GM18526 (cell line): ENCODE measurements around the gene IMP3.

Source experiments
- POLR2A ChIP-seq: IDR thresholded peaks from 3 replicates; pipeline ENCODE4 v1.6.1; 2011; ENCODE audit not compliant: insufficient read length; ENCODE audit errors: extremely low read depth

Gene IMP3

GRCh38 chr15:75597667-75598341 lies 42.2 kb downstream of the IMP3 start:
- TF ChIP-seq POLR2A, result no peak

DNA sequence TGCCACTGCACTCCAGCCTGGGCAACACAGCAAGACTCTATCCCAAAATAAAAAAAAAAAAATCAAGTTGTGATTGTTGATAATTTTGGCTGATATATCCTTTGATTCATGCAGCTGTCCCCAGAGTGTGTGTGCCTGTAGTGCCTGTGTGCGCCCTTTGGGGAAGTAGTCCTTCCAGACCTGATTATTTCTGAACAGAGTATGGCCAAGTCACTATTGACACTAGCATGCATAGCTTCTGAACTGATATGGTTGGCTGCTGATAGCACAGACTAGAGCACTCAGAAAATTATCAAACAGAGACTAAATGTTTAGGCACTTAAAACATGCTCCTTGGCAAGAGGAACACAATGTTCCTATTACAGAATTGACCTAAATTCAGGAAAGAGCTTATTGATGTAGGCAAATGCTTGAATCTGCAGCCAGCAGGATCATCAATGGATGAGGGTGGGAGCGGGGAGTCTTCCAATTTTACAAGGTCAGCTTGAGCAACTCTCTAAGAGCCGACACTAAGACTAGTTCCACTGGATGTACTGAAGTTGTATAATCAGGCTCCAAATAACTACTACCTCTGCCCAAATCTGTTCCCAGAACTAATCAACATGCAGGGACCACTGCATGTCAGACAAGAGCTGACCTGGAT lies 43.2 kb downstream of the IMP3 start:
- no peak for TF ChIP-seq POLR2A

- TF ChIP-seq POLR2A, result no peak
Observed at GRCh38 chr15:75594276-75594675, 45.7 kb downstream of the IMP3 start.

- TF ChIP-seq POLR2A, result no peak
Observed at GRCh38 chr15:75591655-75592364, 48.2 kb downstream of the IMP3 start.

- TF ChIP-seq POLR2A, result no peak
Observed at GRCh38 chr15:75590239-75590638, 49.8 kb downstream of the IMP3 start.
